Astrocyte of the spinal cord (primary cell): ENCODE results near the gene MAGEB1.

Experiments
- DNase-seq: peaks from one replicate; pipeline ENCODE4 v3.0.0; 2011; ENCODE audit warnings: low read depth, low spot score
- H3K4me3 ChIP-seq: 2 replicates; pipeline ENCODE4 v1.5.1; 2011; ENCODE audit warnings: low read depth, mild to moderate bottlenecking, low read length, moderate library complexity
- CTCF ChIP-seq: IDR thresholded peaks from 2 replicates; pipeline ENCODE4 v1.5.1; 2012; ENCODE audit warnings: low read depth, mild to moderate bottlenecking, low read length, inconsistent platforms
- in situ Hi-C: cut with HindIII; loops from 2 replicates; pipeline ENCODE4 v1.10.0; 2017; ENCODE audit warnings: low sequenced_read_pairs

Gene MAGEB1

GRCh38 chrX:30224536-30224935 lies 22.4 kb upstream of the MAGEB1 start:
- no peak for TF ChIP-seq CTCF
- in situ Hi-C loops: no loop called here
- DNase-seq: no peak
- no peak overlapping the region for H3K4me3 ChIP-seq

- DNase-seq: no peak
- in situ Hi-C loops: no loop called here
Measured at GRCh38 chrX:30228526-30228925, 18.4 kb upstream of the MAGEB1 start.

GRCh38 chrX:30230395-30230794 lies 16.6 kb upstream of the MAGEB1 start, which contains the start of gene MAGEB3:
MAGEB3 (plus strand) TSS chrX:30230657; CDS start chrX:30235925, 5,268 bp downstream.
- no peak within 1 kb of the TSS for H3K4me3 ChIP-seq
- no peak for DNase-seq
- TF ChIP-seq CTCF: no peak
- in situ Hi-C loops: no loop called here

More at GRCh38 chrX:30228526-30228925, 18.4 kb upstream of the MAGEB1 start:
- no peak for TF ChIP-seq CTCF
- no peak overlapping the region for H3K4me3 ChIP-seq

- no peak within 1 kb of the TSS for H3K4me3 ChIP-seq
- no peak for TF ChIP-seq CTCF
- in situ Hi-C loops: no loop called here
- DNase-seq: no peak
Measured at GRCh38 chrX:30241724-30242415, 5.1 kb upstream of the MAGEB1 start, which contains the start of gene MAGEB4. MAGEB4 (plus strand) TSS chrX:30242000; CDS start chrX:30242136, 136 bp downstream.

GRCh38 chrX:30248854-30249253 lies 1.9 kb downstream of the MAGEB1 start:
- in situ Hi-C loops: no loop called here
- DNase-seq: no peak
- TF ChIP-seq CTCF: no peak
- H3K4me3 ChIP-seq: no peak overlapping the region

- DNase-seq: no peak
- no peak overlapping the region for H3K4me3 ChIP-seq
- no peak for TF ChIP-seq CTCF
- in situ Hi-C loops: no loop called here
Measured at GRCh38 chrX:30253257-30253656, 6.3 kb downstream of the MAGEB1 start.
